Endodermal cell (in vitro differentiated cells): Measurements from ENCODE around the gene MMP25. TPM values are rescaled to one million over a fixed set of nuclear protein-coding genes. Genes with fewer than 3 reads are reported as not detected.

Experiments
- DNase-seq: peaks from one replicate; pipeline ENCODE4 v3.0.0-alpha.2; 2017
- H3K27ac ChIP-seq: 2 replicates; pipeline ENCODE4 v1.5.1; 2013; ENCODE audit warnings: mild to moderate bottlenecking, low read depth, low read length, moderate library complexity
- H3K27me3 ChIP-seq: 2 replicates; pipeline ENCODE4 v1.6.1; 2013; ENCODE audit warnings: mild to moderate bottlenecking, low read length, moderate library complexity; ENCODE audit not compliant: insufficient read depth, control insufficient read depth, poor library complexity, severe bottlenecking
- H3K36me3 ChIP-seq: 2 replicates; pipeline ENCODE4 v1.7.0; 2013; ENCODE audit warnings: mild to moderate bottlenecking, low read length, moderate library complexity; ENCODE audit not compliant: control insufficient read depth, insufficient read depth
- H3K4me1 ChIP-seq: one replicate; pipeline ENCODE4 v1.7.0; 2013; ENCODE audit warnings: low read length; ENCODE audit not compliant: control insufficient read depth, insufficient read depth
- H3K4me3 ChIP-seq: 2 replicates; pipeline ENCODE4 v1.5.1; 2013; ENCODE audit warnings: mild to moderate bottlenecking, low read length, moderate library complexity
- H3K9ac ChIP-seq: 2 replicates; pipeline ENCODE4 v1.6.1; 2013; ENCODE audit warnings: mild to moderate bottlenecking, low read length, moderate library complexity; ENCODE audit not compliant: poor library complexity, severe bottlenecking; ENCODE audit errors: extremely low read depth
- H3K9me3 ChIP-seq: 2 replicates; pipeline ENCODE4 v1.6.1; 2013; ENCODE audit warnings: mild to moderate bottlenecking, low read length, moderate library complexity; ENCODE audit not compliant: control insufficient read depth
- H3K27ac Mint-ChIP-seq: 2 replicates; pipeline ENCODE4 v1.8.0; 2020; ENCODE audit warnings: mixed read lengths
- H3K27me3 Mint-ChIP-seq: 2 replicates; pipeline ENCODE4 v1.8.0; 2021; ENCODE audit warnings: mild to moderate bottlenecking, mixed read lengths; ENCODE audit not compliant: insufficient read depth
- H3K36me3 Mint-ChIP-seq: 2 replicates; pipeline ENCODE4 v1.8.0; 2020; ENCODE audit warnings: low read depth, mixed read lengths
- H3K4me1 Mint-ChIP-seq: 2 replicates; pipeline ENCODE4 v1.8.0; 2020; ENCODE audit warnings: mixed read lengths
- H3K4me3 Mint-ChIP-seq: 2 replicates; pipeline ENCODE4 v1.8.0; 2020; ENCODE audit warnings: mild to moderate bottlenecking, moderate library complexity, mixed read lengths
- H3K9me3 Mint-ChIP-seq: 2 replicates; pipeline ENCODE4 v1.8.0; 2020; ENCODE audit warnings: mild to moderate bottlenecking, mixed read lengths
- CTCF ChIP-seq: fragments of 200-600 bp; sonication (generic); conservative IDR thresholded peaks from 2 replicates; pipeline ENCODE4 v1.5.0; 2021; ENCODE audit warnings: antibody characterized with exemption, mild to moderate bottlenecking
- WGBS, 2 experiments: methylation state at CpG; one replicate each; pipeline versions ENCODE4 v1.1.5 to v1.1.7; 2013; ENCODE audit warnings: missing lambda C conversion rate in 2 of 2, mixed read lengths in 1 of 2; ENCODE audit not compliant: insufficient coverage in 1 of 2, insufficient read length in 1 of 2; 5-methylcytosine and 5-hydroxymethylcytosine counted together
- total RNA-seq, 2 donors: library from RNA; stranded (reverse); fragmentation: NEBNext Ultra II Directional in 1 of 2; extraction: Animal tissue kit (Norgen Biotek cat#: 25700) in 1 of 2; gene quantifications; 2 replicates in 1 of 2; 3 replicates in 1 of 2; pipeline ENCODE4 v1.2.1, GENCODE V29; 2021

Gene MMP25
- total RNA-seq, 2 donors from 2014 or later = 4.5 to 6.1 TPM

- Mint-ChIP-seq H3K4me1 (peaks cover 8% of the 10 kb centered on the region), H3K36me3 (peaks cover 29% of the 10 kb centered on the region), H3K27me3 (no peaks in the 10 kb centered on the region), H3K9me3 (no peaks in the 10 kb centered on the region), H3K27ac (peak overlapping the region; percentile 45), H3K4me3 (no peak overlapping the region)
- H3K27me3 ChIP-seq = no peaks in the 10 kb centered on the region
- no peak overlapping the region for H3K9ac ChIP-seq
- peaks cover 3% of the 10 kb centered on the region for H3K36me3 ChIP-seq
- H3K9me3 ChIP-seq = no peaks in the 10 kb centered on the region
- TF ChIP-seq CTCF = peak; percentile 67
- no peak overlapping the region for H3K27ac ChIP-seq
- H3K4me1 ChIP-seq = no peaks in the 10 kb centered on the region
- DNase-seq = peak; percentile 72
- 71 to 86% methylated on average over 14 to 18 of the region's 18 CpGs for WGBS, 2 experiments
- H3K4me3 ChIP-seq = no peak overlapping the region
These were observed 41.2 kb downstream of the MMP25 start for GRCh38 chr16:3087243-3088235.

GRCh38 chr16:3088450-3088849 is 42.1 kb downstream of the MMP25 start:
- H3K36me3 Mint-ChIP-seq = peaks cover 35% of the 10 kb centered on the region
- WGBS, 2 experiments = 84 to 90% methylated on average over 7 of the region's 7 CpGs
- DNase-seq = no peak
- no peak overlapping the region for H3K4me3 Mint-ChIP-seq
- Histone ChIP-seq H3K4me3 (no peak overlapping the region), H3K27me3 (no peaks in the 10 kb centered on the region), H3K27ac (no peak overlapping the region), H3K4me1 (no peaks in the 10 kb centered on the region), H3K9me3 (no peaks in the 10 kb centered on the region), H3K36me3 (peaks cover 3% of the 10 kb centered on the region), H3K9ac (no peak overlapping the region)
- H3K9me3 Mint-ChIP-seq = no peaks in the 10 kb centered on the region
- peaks cover 8% of the 10 kb centered on the region for H3K4me1 Mint-ChIP-seq
- TF ChIP-seq CTCF = no peak
- H3K27ac Mint-ChIP-seq = no peak overlapping the region
- no peaks in the 10 kb centered on the region for H3K27me3 Mint-ChIP-seq

- Mint-ChIP-seq H3K9me3 (no peaks in the 10 kb centered on the region), H3K27ac (no peak overlapping the region), H3K27me3 (no peaks in the 10 kb centered on the region), H3K4me1 (peaks cover 8% of the 10 kb centered on the region), H3K36me3 (peaks cover 35% of the 10 kb centered on the region), H3K4me3 (no peak overlapping the region)
- 94 to 95% methylated on average over 65 to 71 of the region's 71 CpGs for WGBS, 2 experiments
- Histone ChIP-seq H3K36me3 (peaks cover 3% of the 10 kb centered on the region), H3K4me1 (no peaks in the 10 kb centered on the region), H3K4me3 (no peak overlapping the region), H3K27ac (no peak overlapping the region), H3K9ac (no peak overlapping the region), H3K9me3 (no peaks in the 10 kb centered on the region), H3K27me3 (no peaks in the 10 kb centered on the region)
- no peak for DNase-seq
- no peak for TF ChIP-seq CTCF
These were observed 42.8 kb downstream of the MMP25 start for GRCh38 chr16:3088925-3089716.
